HepG2 (cell line): ENCODE data around the gene TBC1D16. TPM values are rescaled to one million over a fixed set of nuclear protein-coding genes. Genes with fewer than 3 reads are reported as not detected.
A peak's percentile ranks its signal among the peaks of the same experiment; 100 is the strongest.

Experiments used
- ATAC-seq: fragments of 200-7000 bp; cut with Tn5 transposase; 3 replicates; pipeline ENCODE4 v1.9.1; 2020; ENCODE audit warnings: mild to moderate bottlenecking, moderate library complexity
- BruUV-seq: library from RNA; stranded (reverse); fragments of 400-500 nt; replicated peaks from 2 replicates; lab custom pipeline; 2021; lab: Mats Ljungman, UMichigan
- CTCF ChIA-PET: fragments of 300-600 bp; formaldehyde crosslinking; extraction: SDS; loops from one replicate; lab custom pipeline; 2021; ENCODE audit warnings: low total read pairs, inconsistent platforms, low intra/inter-chr PET ratio; lab: Yijun Ruan, JAX
- POLR2A ChIA-PET: fragments of 350-600 bp; sonication (Branson Sonifier 250); formaldehyde crosslinking; loops from one replicate; lab custom pipeline; 2020; ENCODE audit warnings: antibody characterized with exemption, inconsistent platforms; lab: Yijun Ruan, JAX
- DNase-seq: peaks from one replicate; pipeline ENCODE4 v3.0.0-alpha.2; 2015; ENCODE audit warnings: low spot score
- FAIRE-seq: peaks from 3 replicates; lab custom pipeline; 2011; peaks lifted over from hg19 to GRCh38; lab: Jason Lieb, UNC
- H2AFZ ChIP-seq: one replicate; pipeline ENCODE4 v1.6.1; 2011; ENCODE audit warnings: low read length, inconsistent platforms
- H3K27ac ChIP-seq: fragments of 300-600 bp; 3 replicates; pipeline ENCODE4 v1.8.0; 2011; ENCODE audit warnings: mixed run types, mild to moderate bottlenecking, mixed read lengths, low read length, inconsistent platforms; ENCODE audit not compliant: insufficient read depth; ENCODE audit errors: extremely low read length
- H3K27me3 ChIP-seq, 2 experiments: fragments of 200-600 bp in 1 of 2; 2 replicates in 1 of 2; 3 replicates in 1 of 2; pipeline versions ENCODE4 v1.6.0 to v1.8.0; 2011; ENCODE audit warnings: low read length in 2 of 2, mild to moderate bottlenecking in 2 of 2, moderate library complexity in 2 of 2, inconsistent platforms in 1 of 2; ENCODE audit not compliant: insufficient read depth in 2 of 2, control insufficient read depth in 1 of 2
- H3K36me3 ChIP-seq, 2 experiments: fragments of 200-600 bp in 1 of 2; replicated peaks in 1 of 2; 2 replicates in 1 of 2; 3 replicates in 1 of 2; pipeline versions ENCODE4 v1.5.1 to v1.8.0; 2011; ENCODE audit warnings: low read length in 2 of 2, inconsistent platforms in 1 of 2; ENCODE audit not compliant: insufficient read depth in 2 of 2, control insufficient read depth in 1 of 2
- H3K4me1 ChIP-seq: 2 replicates; pipeline ENCODE4 v1.5.1; 2012; ENCODE audit warnings: low read length, inconsistent platforms; ENCODE audit not compliant: insufficient read depth
- H3K4me2 ChIP-seq: 2 replicates; pipeline ENCODE4 v1.6.0; 2011; ENCODE audit warnings: low read depth, low read length, inconsistent platforms
- H3K4me3 ChIP-seq, 3 experiments: fragments of 200-600 bp in 1 of 3; sonication (generic), shearing (Covaris generic) in 1 of 3; replicated peaks in 1 of 3; 2 replicates each; pipeline ENCODE4 v1.5.1; 2011 to 2016; ENCODE audit warnings: low read length in 3 of 3, inconsistent platforms in 2 of 3, low read depth in 2 of 3, mild to moderate bottlenecking in 2 of 3, control low read depth in 1 of 3, mixed read lengths in 1 of 3; ENCODE audit not compliant: insufficient read depth in 1 of 3
- H3K79me2 ChIP-seq: one replicate; pipeline ENCODE4 v1.6.1; 2011; ENCODE audit warnings: low read length, inconsistent platforms; ENCODE audit not compliant: insufficient read depth
- H3K9ac ChIP-seq: 2 replicates; pipeline ENCODE4 v1.6.0; 2011; ENCODE audit warnings: mild to moderate bottlenecking, low read depth, low read length, inconsistent platforms; ENCODE audit not compliant: insufficient read depth
- H3K9me3 ChIP-seq: 2 replicates; pipeline ENCODE4 v1.5.1; 2012; ENCODE audit warnings: mild to moderate bottlenecking, low read length
- H4K20me1 ChIP-seq: 2 replicates; pipeline ENCODE4 v1.6.0; 2011; ENCODE audit warnings: inconsistent platforms, mild to moderate bottlenecking, low read length, moderate library complexity; ENCODE audit not compliant: insufficient read depth
- AGO2 ChIP-seq: fragments of 200-400 bp; formaldehyde crosslinking; optimal IDR thresholded peaks from 2 replicates; pipeline ENCODE3; 2017; ENCODE audit warnings: mild to moderate bottlenecking, low read depth, low read length, moderate library complexity
- ATF7 ChIP-seq, 2 experiments: fragments of 450-650 bp in 1 of 2; sonication (generic) in 1 of 2; formaldehyde crosslinking in 1 of 2; IDR thresholded peaks; 2 replicates each; pipeline versions ENCODE4 v1.4.0 to v1.6.1; 2016 to 2020; ENCODE audit warnings: antibody characterized with exemption in 1 of 2, mild to moderate bottlenecking in 1 of 2, missing genetic modification reagents in 1 of 2
- KIAA2018 ChIP-seq: sonication (generic); formaldehyde crosslinking; IDR thresholded peaks from 2 replicates; pipeline ENCODE4 v1.5.0; 2020; ENCODE audit warnings: mild to moderate bottlenecking, missing genetic modification reagents, borderline replicate concordance
- PCBP1 ChIP-seq: fragments of 200-400 bp; formaldehyde crosslinking; IDR thresholded peaks from 2 replicates; pipeline ENCODE4 v1.6.1; 2017; ENCODE audit warnings: mild to moderate bottlenecking, low read depth, low read length, borderline replicate concordance
- ZNF180 ChIP-seq: sonication (generic); formaldehyde crosslinking; IDR thresholded peaks from 2 replicates; pipeline ENCODE4 v1.4.0; 2020; ENCODE audit warnings: low read depth, missing genetic modification reagents, borderline replicate concordance
- ZNF570 ChIP-seq: sonication (generic); formaldehyde crosslinking; IDR thresholded peaks from 2 replicates; pipeline ENCODE4 v1.4.0; 2020; ENCODE audit warnings: mild to moderate bottlenecking, missing genetic modification reagents, borderline replicate concordance
- ZZZ3 ChIP-seq: sonication (generic); formaldehyde crosslinking; IDR thresholded peaks from 2 replicates; pipeline ENCODE4 v1.4.0; 2020; ENCODE audit warnings: missing genetic modification reagents, mild to moderate bottlenecking, borderline replicate concordance
- WGBS: methylation state at CpG from one replicate; pipeline ENCODE4 v1.1.6; 2017; ENCODE audit warnings: low lambda C conversion rate; 5-methylcytosine and 5-hydroxymethylcytosine counted together
- in situ Hi-C: cut with HindIII; loops from 2 replicates; pipeline ENCODE4 v1.10.0; 2017; ENCODE audit warnings: low pct_unique_long_range_greater_than_20kb; ENCODE audit not compliant: extremely low pct_ligation_motif_present
- intact Hi-C: fragments of 100-400 bp; cut with micrococcal nuclease; formaldehyde crosslinking; loops from one replicate; pipeline ENCODE4 v1.10.0; 2022; ENCODE audit not compliant: unreplicated experiment
- polyA plus RNA-seq, 8 experiments: library from polyadenylated mRNA; depleted of rRNA in 3 of 8; stranded (reverse) in 7 of 8; unstranded in 1 of 8; fragments of >200 nt; fragmentation: Illumina TruSeq in 4 of 8; extraction: Trizol in 4 of 8; gene quantifications; 2 replicates each; pipeline versions ENCODE4 v1.2.1 to v1.2.3, GENCODE V29; 2011 to 2016; ENCODE audit warnings: low read depth in 4 of 8, missing spikeins in 1 of 8, mixed read lengths in 1 of 8; ENCODE audit not compliant: insufficient read depth in 1 of 8
- total RNA-seq, 5 experiments: library from RNA; depleted of rRNA; stranded (reverse); fragments of >200 nt; fragmentation: Illumina TruSeq; extraction: Trizol; gene quantifications; 2 replicates each; pipeline ENCODE4 v1.2.3, GENCODE V29; 2016; ENCODE audit warnings: low read depth in 1 of 5

TBC1D16 gene
- total and polyA plus RNA-seq, 2 of the 13 experiments (the other 11 are each of a cell fraction or from before 2014, with no cell fraction given) = 14.9 to 24.9 TPM

GRCh38 chr17:79942011-79942405 lies 93.7 kb downstream of the TBC1D16 start:
- POLR2A ChIA-PET = interaction anchor here (1.3 kb wide), 1 partner anchor 16 kb away, joined by 3 read pairs; no protein-coding TSS in a partner anchor
- Histone ChIP-seq H3K4me1 (peaks cover 16% of the 10 kb centered on the region), H3K27ac (no peak overlapping the region), H3K79me2 (no peaks in the 10 kb centered on the region), H3K9me3 (no peaks in the 10 kb centered on the region), H3K4me3 (no peak overlapping the region), H3K9ac (no peak overlapping the region), H2AFZ (no peak overlapping the region), H3K4me2 (no peak overlapping the region), H3K36me3 (peaks cover 19 to 38% of the 10 kb centered on the region in 2 experiments), H4K20me1 (no peaks in the 10 kb centered on the region), H3K27me3 (no peaks in the 10 kb centered on the region)
- intact Hi-C loops = no loop called here
- in situ Hi-C loops = no loop called here
- FAIRE-seq = no peak
- BruUV-seq = no TSS peak
- ATAC-seq = no peak
- 98% methylated on average over 19 of the region's 22 CpGs for WGBS
- CTCF ChIA-PET = no interaction called here
- no peak for DNase-seq
- TF ChIP-seq PCBP1 = 0 out of 2 replicates have a peak, but pooled peaks have one; percentile 27
- TF ChIP-seq ATF7 (IDR thresholded peaks at IDR 0.05) = peak; percentile 51; the same call in 1 of the 2 replicates
- no peak for TF ChIP-seq ATF7 (CRISPR knock-in tag; IDR thresholded peaks at IDR 0.05)
- no peak for TF ChIP-seq ZNF570 (CRISPR knock-in tag)

GRCh38 chr17:79941088-79942010 lies 94.3 kb downstream of the TBC1D16 start:
- CTCF ChIA-PET = no interaction called here
- intact Hi-C loops = no loop called here

More at GRCh38 chr17:79941088-79942010, 94.3 kb downstream of the TBC1D16 start:
- in situ Hi-C loops = no loop called here
- 95% methylated on average over 22 of the region's 28 CpGs for WGBS
- Histone ChIP-seq H2AFZ (no peak overlapping the region), H3K9ac (no peak overlapping the region), H3K27ac (no peak overlapping the region), H3K79me2 (no peaks in the 10 kb centered on the region), H3K4me1 (peaks cover 23% of the 10 kb centered on the region), H3K9me3 (no peaks in the 10 kb centered on the region), H3K4me2 (no peak overlapping the region), H4K20me1 (no peaks in the 10 kb centered on the region), H3K27me3 (no peaks in the 10 kb centered on the region), H3K4me3 (no peak overlapping the region), H3K36me3 (peaks cover 16 to 34% of the 10 kb centered on the region in 2 experiments)
- POLR2A ChIA-PET = interaction anchor here (1.3 kb wide), 1 partner anchor 15 kb away, joined by 3 read pairs; no protein-coding TSS in a partner anchor
- FAIRE-seq (no peak), DNase-seq (no peak), ATAC-seq (no peak)
- no TSS peak for BruUV-seq
- no peak for TF ChIP-seq KIAA2018 (CRISPR knock-in tag)
- no peak for TF ChIP-seq ZZZ3 (CRISPR knock-in tag)
- TF ChIP-seq AGO2 = peak; percentile 54
- 0 out of 2 replicates have a peak, but pooled peaks have one; percentile 37 for TF ChIP-seq PCBP1
- TF ChIP-seq ZNF180 (CRISPR knock-in tag) = no peak
